Small intestine (tissue), 7 donors: Measurements from ENCODE around the gene FAM163A. TPM values are rescaled to one million over a fixed set of nuclear protein-coding genes. Genes with fewer than 3 reads are reported as not detected.
A peak's percentile ranks its signal among the peaks of the same experiment; 100 is the strongest.

Experiments used
- DNase-seq, 2 donors: peaks; one replicate each; pipeline versions ENCODE4 v3.0.0 to v3.0.0-alpha.2; 2013
- FAIRE-seq: peaks from 2 replicates; lab custom pipeline; 2012; peaks lifted over from hg19 to GRCh38; lab: Jason Lieb, UNC
- H3K27ac ChIP-seq, 3 donors: one replicate each; pipeline ENCODE4 v1.5.1; 2013; ENCODE audit warnings: low read length in 2 of 3, mild to moderate bottlenecking in 2 of 3, control low read depth in 1 of 3, inconsistent platforms in 1 of 3, low read depth in 1 of 3, moderate library complexity in 1 of 3
- H3K27me3 ChIP-seq, 3 donors: one replicate each; pipeline ENCODE4 v1.6.1; 2013; ENCODE audit warnings: low read length in 3 of 3, inconsistent platforms in 1 of 3; ENCODE audit not compliant: control insufficient read depth in 3 of 3, insufficient read depth in 3 of 3
- H3K36me3 ChIP-seq, 3 donors: one replicate each; pipeline ENCODE4 v1.6.1; 2013; ENCODE audit warnings: low read length in 3 of 3, inconsistent platforms in 1 of 3, low read depth in 1 of 3, mild to moderate bottlenecking in 1 of 3, moderate library complexity in 1 of 3; ENCODE audit not compliant: control insufficient read depth in 3 of 3, insufficient read depth in 2 of 3
- H3K4me1 ChIP-seq, 3 donors: one replicate each; pipeline ENCODE4 v1.6.1; 2013; ENCODE audit warnings: low read length in 2 of 3, inconsistent platforms in 1 of 3, low read depth in 1 of 3, mild to moderate bottlenecking in 1 of 3, moderate library complexity in 1 of 3; ENCODE audit not compliant: control insufficient read depth in 3 of 3, insufficient read depth in 2 of 3
- H3K4me3 ChIP-seq, 3 donors: one replicate each; pipeline ENCODE4 v1.5.1; 2013; ENCODE audit warnings: low read length in 3 of 3, control low read depth in 1 of 3, inconsistent platforms in 1 of 3, low read depth in 1 of 3, mild to moderate bottlenecking in 1 of 3, moderate library complexity in 1 of 3
- H3K9me3 ChIP-seq, 2 donors: one replicate each; pipeline ENCODE4 v1.6.1; 2013; ENCODE audit warnings: low read depth in 1 of 2, low read length in 1 of 2; ENCODE audit not compliant: control insufficient read depth in 2 of 2, insufficient read depth in 1 of 2
- WGBS, 3 donors: extraction: QIAGEN DNeasy Blood & Tissue Kit; methylation state at CpG; one replicate each; pipeline ENCODE4 v1.1.7; 2013; 5-methylcytosine and 5-hydroxymethylcytosine counted together
- polyA plus RNA-seq, 4 donors: library from polyadenylated mRNA; stranded (reverse) in 3 of 4; unstranded in 1 of 4; fragments of 200-250 nt in 3 of 4; fragments of 120-200 nt in 1 of 4; gene quantifications; one replicate each; pipeline versions ENCODE4 v1.2.1 to v1.2.3, GENCODE V29; 2013
- donor health status: healthy with polysubstance abuse.
- donor health status: control.
- donor health status: control.
- donor health status: Bipolar disorder and iron deficiency.
- donor health status: healthy.

Gene FAM163A
- polyA plus RNA-seq, 4 donors = 0.27 to 1.6 (median 0.53) TPM; not detected in 1

DNA sequence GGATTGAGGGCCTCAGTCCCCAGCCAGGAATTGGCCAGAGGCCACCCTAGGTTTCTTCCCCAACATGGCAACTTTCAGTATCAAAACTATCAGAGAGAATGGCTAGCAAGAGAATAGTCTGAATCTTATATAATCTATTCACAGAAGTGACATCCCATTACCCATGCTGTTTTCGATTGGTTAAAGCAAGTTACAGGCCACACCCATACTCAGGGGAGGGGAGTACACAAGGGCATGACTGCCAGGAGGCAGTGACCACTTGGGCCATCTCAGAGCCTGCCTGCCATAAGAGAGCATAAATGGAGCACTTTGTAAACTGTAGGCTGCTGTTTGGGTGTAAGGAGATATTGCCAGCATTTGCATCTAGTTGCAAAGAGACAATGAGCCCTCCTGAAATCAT lies 65.4 kb downstream of the FAM163A start:
- FAIRE-seq (no peak), DNase-seq (no peak)
- H3K4me1 ChIP-seq = peaks cover 0 to 24% (median 0%) of the 10 kb centered on the region in 3 donors
- 83 to 92% (median 84%) methylated on average over 1 of the region's 1 CpG for WGBS, 3 donors
- H3K36me3 ChIP-seq = no peaks in the 10 kb centered on the region
- H3K4me3 ChIP-seq = no peak overlapping the region
- peak overlapping the region in 1 of 3 donors; percentile 66 for H3K27ac ChIP-seq
- no peaks in the 10 kb centered on the region for H3K9me3 ChIP-seq
- H3K27me3 ChIP-seq = no peaks in the 10 kb centered on the region

- Histone ChIP-seq H3K36me3 (no peaks in the 10 kb centered on the region), H3K9me3 (no peaks in the 10 kb centered on the region), H3K4me1 (peaks cover 0 to 27% (median 0%) of the 10 kb centered on the region in 3 donors), H3K27me3 (no peaks in the 10 kb centered on the region), H3K27ac (no peak overlapping the region), H3K4me3 (no peak overlapping the region)
- FAIRE-seq (no peak), DNase-seq (peak; percentile 68 to 81)
- WGBS, 3 donors = 42 to 45% (median 43%) methylated on average over 14 of the region's 14 CpGs
Observed at GRCh38 chr1:179809506-179810366, 66.6 kb downstream of the FAM163A start.

DNA sequence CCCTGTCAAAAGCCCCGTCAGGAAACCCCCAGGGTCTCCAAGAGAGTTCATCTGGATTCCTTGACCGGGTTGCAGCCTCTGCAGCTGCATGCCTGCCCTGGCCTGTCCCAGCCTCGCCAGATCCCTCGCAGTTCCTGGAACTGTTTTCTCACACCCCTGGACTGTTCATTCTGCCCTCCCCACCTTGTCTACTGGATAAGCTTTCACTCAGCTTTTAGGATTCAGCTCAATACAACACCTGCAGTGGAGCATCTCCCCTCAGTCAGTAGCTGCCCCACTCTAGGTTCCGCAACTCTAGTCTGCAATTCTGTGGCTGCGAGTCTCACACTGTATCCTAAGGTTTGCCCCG lies 67.2 kb downstream of the FAM163A start:
- no peak for FAIRE-seq
- no peaks in the 10 kb centered on the region for H3K36me3 ChIP-seq
- DNase-seq = no peak
- no peak overlapping the region for H3K4me3 ChIP-seq
- H3K4me1 ChIP-seq = peaks cover 0 to 30% (median 2%) of the 10 kb centered on the region in 3 donors
- H3K27me3 ChIP-seq = no peaks in the 10 kb centered on the region
- H3K27ac ChIP-seq = no peak overlapping the region
- WGBS, 3 donors = 86 to 89% (median 89%) methylated on average over 7 of the region's 7 CpGs
- no peaks in the 10 kb centered on the region for H3K9me3 ChIP-seq

- Histone ChIP-seq H3K27me3 (no peaks in the 10 kb centered on the region), H3K27ac (no peak overlapping the region), H3K9me3 (no peaks in the 10 kb centered on the region), H3K36me3 (no peaks in the 10 kb centered on the region), H3K4me1 (peaks cover 0 to 31% (median 2%) of the 10 kb centered on the region in 3 donors), H3K4me3 (no peak overlapping the region)
- DNase-seq (no peak), FAIRE-seq (no peak)
- WGBS, 3 donors = 72 to 81% (median 74%) methylated on average over 36 to 37 of the region's 37 CpGs
Observed at GRCh38 chr1:179812501-179813292, 69.6 kb downstream of the FAM163A start.

- Histone ChIP-seq H3K27ac (no peak overlapping the region), H3K4me3 (peak overlapping the region in 1 of 3 donors; percentile 46), H3K27me3 (no peaks in the 10 kb centered on the region), H3K4me1 (peaks cover 0 to 20% (median 2%) of the 10 kb centered on the region in 3 donors), H3K36me3 (no peaks in the 10 kb centered on the region), H3K9me3 (no peaks in the 10 kb centered on the region)
- WGBS, 3 donors = 80 to 85% (median 82%) methylated on average over 28 of the region's 28 CpGs
- no peak for DNase-seq
- FAIRE-seq = no peak
Observed at GRCh38 chr1:179813626-179814545, 70.8 kb downstream of the FAM163A start.

- no peaks in the 10 kb centered on the region for H3K36me3 ChIP-seq
- H3K27me3 ChIP-seq = no peaks in the 10 kb centered on the region
- no peak overlapping the region for H3K27ac ChIP-seq
- peaks cover 0 to 17% (median 2%) of the 10 kb centered on the region in 3 donors for H3K4me1 ChIP-seq
- H3K9me3 ChIP-seq = no peaks in the 10 kb centered on the region
- DNase-seq (no peak), FAIRE-seq (no peak)
- H3K4me3 ChIP-seq = peak overlapping the region in 2 of 3 donors; percentile 18 to 46
- WGBS, 3 donors = 0 to 1% (median 1%) methylated on average over 16 of the region's 16 CpGs
Observed at GRCh38 chr1:179814546-179814838, 71.4 kb downstream of the FAM163A start.

GRCh38 chr1:179815641-179816040 lies 72.5 kb downstream of the FAM163A start:
- H3K9me3 ChIP-seq = no peaks in the 10 kb centered on the region
- H3K27ac ChIP-seq = peak overlapping the region in 1 of 3 donors; percentile 7
- peak overlapping the region in 1 of 3 donors; percentile 46 for H3K4me3 ChIP-seq
- WGBS, 3 donors = 15 to 44% (median 35%) methylated on average over 5 of the region's 5 CpGs
- FAIRE-seq (no peak), DNase-seq (peak in 1 of 2 donors; percentile 16)
- H3K36me3 ChIP-seq = no peaks in the 10 kb centered on the region
- peaks cover 0 to 14% (median 2%) of the 10 kb centered on the region in 3 donors for H3K4me1 ChIP-seq
- H3K27me3 ChIP-seq = no peaks in the 10 kb centered on the region
